A549 (cell line): ENCODE measurements around the gene DOK5. TPM values are rescaled to one million over a fixed set of nuclear protein-coding genes. Genes with fewer than 3 reads are reported as not detected.

Experiments
- ATAC-seq, 2 experiments: fragments of 200-7000 bp in 1 of 2; fragments of >200 bp in 1 of 2; cut with Nextera tagmentation in 1 of 2; cut with Tn5 transposase in 1 of 2; 3 replicates each; pipeline versions ENCODE4 v1.8.0 to v1.9.1; 2018 to 2020; ENCODE audit warnings: mild to moderate bottlenecking in 1 of 2, moderate library complexity in 1 of 2
- CTCF ChIA-PET: fragments of 300-600 bp; sonication (Branson Sonifier 250); formaldehyde crosslinking; extraction: SDS; loops from one replicate; lab custom pipeline; 2021; ENCODE audit warnings: antibody characterized with exemption, inconsistent platforms; lab: Yijun Ruan, JAX
- POLR2A ChIA-PET: fragments of 350-600 bp; formaldehyde crosslinking; extraction: SDS; loops from one replicate; lab custom pipeline; 2021; ENCODE audit warnings: antibody characterized with exemption, inconsistent platforms; lab: Yijun Ruan, JAX
- DNase-seq, 2 experiments: peaks; one replicate each; pipeline versions ENCODE4 v3.0.0 to v3.0.0-alpha.2; 2011 to 2016; ENCODE audit warnings: low read depth in 1 of 2, low spot score in 1 of 2
- FAIRE-seq: peaks from 2 replicates; lab custom pipeline; 2011; peaks lifted over from hg19 to GRCh38; lab: Jason Lieb, UNC
- H3K27ac ChIP-seq, 2 experiments: fragments of >200 bp; sonication (Bioruptor Twin); formaldehyde crosslinking; 3 replicates each; pipeline ENCODE4 v1.5.1; 2016 to 2017
- H3K4me1 ChIP-seq: fragments of >200 bp; sonication (Bioruptor Twin); formaldehyde crosslinking; 3 replicates; pipeline ENCODE4 v1.6.1; 2016
- H3K4me2 ChIP-seq: fragments of >200 bp; sonication (Bioruptor Twin); formaldehyde crosslinking; 3 replicates; pipeline ENCODE4 v1.6.1; 2016
- H3K4me3 ChIP-seq: fragments of >200 bp; sonication (Bioruptor Twin); formaldehyde crosslinking; 3 replicates; pipeline ENCODE4 v1.5.1; 2016
- H3K9me3 ChIP-seq: fragments of >200 bp; sonication (Bioruptor Twin); formaldehyde crosslinking; 3 replicates; pipeline ENCODE4 v1.6.1; 2016
- CBX8 ChIP-seq: fragments of 200-600 bp; sonication (generic); IDR thresholded peaks from 2 replicates; pipeline ENCODE4 v1.6.1; 2016
- EHF ChIP-seq: fragments of 250-450 bp; sonication (Bioruptor Pico); IDR thresholded peaks from 2 replicates; pipeline ENCODE4 v1.5.0; 2020; ENCODE audit warnings: mild to moderate bottlenecking
- FOXS1 ChIP-seq: fragments of 250-450 bp; sonication (Bioruptor Pico); IDR thresholded peaks from 2 replicates; pipeline ENCODE4 v1.5.0; 2020; ENCODE audit warnings: mild to moderate bottlenecking, moderate library complexity
- RNF2 ChIP-seq: fragments of 200-600 bp; sonication (generic); IDR thresholded peaks from 2 replicates; pipeline ENCODE4 v1.6.1; 2016; ENCODE audit warnings: low read depth, mild to moderate bottlenecking, antibody characterized with exemption, moderate library complexity, borderline replicate concordance
- ZC3H11A ChIP-seq: fragments of 450-650 bp; IDR thresholded peaks from 2 replicates; pipeline ENCODE4 v1.6.1; 2014; ENCODE audit warnings: antibody characterized with exemption, mild to moderate bottlenecking
- WGBS: methylation state at CpG from one replicate; pipeline ENCODE4 v1.1.6; 2017; ENCODE audit errors: missing lambda C conversion rate; 5-methylcytosine and 5-hydroxymethylcytosine counted together
- polyA plus RNA-seq, 4 experiments: library from polyadenylated mRNA; depleted of rRNA in 3 of 4; stranded (reverse); fragments of >200 nt; fragmentation: RNase III in 1 of 4; extraction: RNeasy Plus Mini Kit Qiagen cat#74134 plus additional on column Dnase treatment in 1 of 4; gene quantifications; 2 replicates in 3 of 4; 3 replicates in 1 of 4; pipeline ENCODE4 v1.2.3, GENCODE V29; 2011 to 2017
- TF ChIP-seq, protein P1 (sequence below): fragments of 450-650 bp; IDR thresholded peaks from 2 replicates; pipeline ENCODE4 v1.6.1; 2014; ENCODE audit warnings: antibody characterized with exemption
- TF ChIP-seq, protein P2 (sequence below): fragments of 250-450 bp; sonication (Bioruptor Pico); IDR thresholded peaks from 2 replicates; pipeline ENCODE4 v1.5.0; 2021; ENCODE audit warnings: mild to moderate bottlenecking, moderate library complexity, borderline replicate concordance
- TF ChIP-seq, protein P3 (sequence below): fragments of 200-600 bp; sonication (generic); IDR thresholded peaks from 2 replicates; pipeline ENCODE4 v1.6.1; 2016; ENCODE audit warnings: antibody characterized with exemption, mild to moderate bottlenecking, moderate library complexity
- TF ChIP-seq, protein P4 (sequence below): fragments of >200 bp; sonication (Bioruptor Twin); formaldehyde crosslinking; IDR thresholded peaks from 3 replicates; pipeline ENCODE4 v1.5.1; 2016

Gene DOK5
- polyA plus RNA-seq, 2 of the 4 experiments (the other 2 are of a cell fraction), result not detected

DNA sequence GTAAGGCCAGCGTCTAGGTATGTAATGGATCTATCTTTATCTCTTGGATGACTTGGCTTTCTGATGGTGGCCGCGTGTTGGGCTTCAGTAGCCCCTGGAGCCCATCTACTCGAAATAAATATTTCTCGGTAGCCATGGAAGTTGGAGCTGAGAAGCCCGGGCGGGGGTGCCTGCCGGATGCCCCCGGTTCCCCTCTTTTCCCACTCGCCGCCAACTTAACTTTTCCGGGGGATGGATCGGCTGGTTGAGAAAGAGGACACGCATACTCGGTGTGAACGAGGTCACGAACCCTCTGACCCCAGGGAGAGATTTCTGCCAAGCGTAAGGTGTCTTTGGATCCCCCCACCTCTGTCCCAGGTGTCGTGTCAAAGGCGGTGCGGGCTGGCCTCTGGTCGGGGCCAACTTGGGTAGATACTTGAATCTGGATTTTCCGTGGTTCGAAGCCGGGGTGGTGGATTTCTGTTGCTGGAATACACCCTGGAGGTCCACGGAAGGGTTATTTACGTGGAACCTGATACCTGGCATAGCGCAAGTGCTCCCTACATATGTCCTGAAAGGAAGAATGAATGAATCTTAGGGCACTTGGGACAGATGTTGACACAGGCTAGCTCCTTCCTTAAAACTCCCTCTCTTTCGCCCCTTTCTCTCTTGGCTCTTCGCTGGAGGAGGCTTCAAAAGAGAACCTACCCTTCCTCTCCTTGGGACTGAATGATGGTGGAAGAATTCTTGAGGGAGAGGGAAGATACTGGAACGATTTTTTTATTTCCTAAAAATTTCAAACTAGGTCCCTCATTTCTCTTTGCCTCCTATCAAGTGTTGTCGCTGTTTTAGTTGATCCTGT lies 996 bp downstream of the DOK5 start:
- no peak overlapping the region for H3K27ac ChIP-seq
- WGBS, result 27% methylated on average over 32 of the region's 32 CpGs
- H3K4me3 ChIP-seq, result peak overlapping the region; percentile 50
- POLR2A ChIA-PET, result no interaction called here
- FAIRE-seq (no peak), ATAC-seq (no peak), DNase-seq (no peak)
- TF ChIP-seq, protein P1, sequence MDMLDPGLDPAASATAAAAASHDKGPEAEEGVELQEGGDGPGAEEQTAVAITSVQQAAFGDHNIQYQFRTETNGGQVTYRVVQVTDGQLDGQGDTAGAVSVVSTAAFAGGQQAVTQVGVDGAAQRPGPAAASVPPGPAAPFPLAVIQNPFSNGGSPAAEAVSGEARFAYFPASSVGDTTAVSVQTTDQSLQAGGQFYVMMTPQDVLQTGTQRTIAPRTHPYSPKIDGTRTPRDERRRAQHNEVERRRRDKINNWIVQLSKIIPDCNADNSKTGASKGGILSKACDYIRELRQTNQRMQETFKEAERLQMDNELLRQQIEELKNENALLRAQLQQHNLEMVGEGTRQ, result no peak
- no peaks in the 10 kb centered on the region for H3K9me3 ChIP-seq
- peaks cover 6% of the 10 kb centered on the region; the same call in 1 of the 3 replicates for H3K4me1 ChIP-seq
- CTCF ChIA-PET, result interaction anchor here (1.1 kb wide), 1 partner anchor 18 kb away, joined by 3 read pairs; no protein-coding TSS in a partner anchor
- peak overlapping the region; percentile 94 for H3K4me2 ChIP-seq

DNA sequence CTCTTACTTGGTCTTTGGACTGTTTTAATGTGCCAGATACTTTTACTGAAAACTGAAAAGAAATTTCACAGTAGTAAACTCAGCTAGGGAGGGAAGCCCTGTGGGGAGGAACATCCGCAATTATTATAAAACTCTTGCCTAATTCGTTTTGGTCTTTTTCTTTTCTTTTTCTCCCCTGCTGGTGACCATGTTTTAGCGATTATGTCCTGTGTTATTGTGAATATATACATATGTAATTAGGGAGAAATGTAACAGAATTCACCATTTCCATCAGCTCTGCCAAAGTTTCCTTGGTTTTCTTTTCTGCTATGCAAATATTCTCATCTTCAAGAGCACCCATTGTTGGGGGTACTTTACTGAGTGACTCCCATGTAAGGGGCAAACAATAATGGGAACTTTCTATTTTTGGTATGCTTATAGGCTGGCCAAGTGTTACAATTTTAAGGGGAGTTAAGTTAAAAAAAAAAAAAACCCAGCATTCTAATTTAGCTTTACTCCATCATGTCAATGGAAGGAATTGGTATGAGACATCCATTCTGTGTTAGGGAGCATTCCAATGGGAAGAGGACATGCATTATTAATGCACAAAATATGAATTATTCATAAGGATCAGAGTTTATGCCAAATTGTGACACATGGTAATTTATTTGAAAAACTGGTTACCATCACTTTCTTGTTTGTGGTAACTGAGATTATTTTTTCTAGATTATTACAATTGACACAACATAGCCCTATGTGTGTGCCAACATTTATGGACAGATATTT lies 2.0 kb downstream of the DOK5 start:
- no peaks in the 10 kb centered on the region for H3K9me3 ChIP-seq
- 53% methylated on average over 3 of the region's 3 CpGs for WGBS
- POLR2A ChIA-PET, result no interaction called here
- no peak for TF ChIP-seq ZC3H11A
- TF ChIP-seq CBX8, result peak; percentile 89
- TF ChIP-seq FOXS1 (CRISPR knock-in tag), result no peak
- TF ChIP-seq RNF2, result peak; percentile 84; the same call in 1 of the 2 replicates
- no peak for TF ChIP-seq EHF (CRISPR knock-in tag)
- TF ChIP-seq, protein P2, sequence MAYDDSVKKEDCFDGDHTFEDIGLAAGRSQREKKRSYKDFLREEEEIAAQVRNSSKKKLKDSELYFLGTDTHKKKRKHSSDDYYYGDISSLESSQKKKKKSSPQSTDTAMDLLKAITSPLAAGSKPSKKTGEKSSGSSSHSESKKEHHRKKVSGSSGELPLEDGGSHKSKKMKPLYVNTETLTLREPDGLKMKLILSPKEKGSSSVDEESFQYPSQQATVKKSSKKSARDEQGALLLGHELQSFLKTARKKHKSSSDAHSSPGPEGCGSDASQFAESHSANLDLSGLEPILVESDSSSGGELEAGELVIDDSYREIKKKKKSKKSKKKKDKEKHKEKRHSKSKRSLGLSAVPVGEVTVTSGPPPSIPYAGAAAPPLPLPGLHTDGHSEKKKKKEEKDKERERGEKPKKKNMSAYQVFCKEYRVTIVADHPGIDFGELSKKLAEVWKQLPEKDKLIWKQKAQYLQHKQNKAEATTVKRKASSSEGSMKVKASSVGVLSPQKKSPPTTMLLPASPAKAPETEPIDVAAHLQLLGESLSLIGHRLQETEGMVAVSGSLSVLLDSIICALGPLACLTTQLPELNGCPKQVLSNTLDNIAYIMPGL, result no peak
- TF ChIP-seq, protein P3, sequence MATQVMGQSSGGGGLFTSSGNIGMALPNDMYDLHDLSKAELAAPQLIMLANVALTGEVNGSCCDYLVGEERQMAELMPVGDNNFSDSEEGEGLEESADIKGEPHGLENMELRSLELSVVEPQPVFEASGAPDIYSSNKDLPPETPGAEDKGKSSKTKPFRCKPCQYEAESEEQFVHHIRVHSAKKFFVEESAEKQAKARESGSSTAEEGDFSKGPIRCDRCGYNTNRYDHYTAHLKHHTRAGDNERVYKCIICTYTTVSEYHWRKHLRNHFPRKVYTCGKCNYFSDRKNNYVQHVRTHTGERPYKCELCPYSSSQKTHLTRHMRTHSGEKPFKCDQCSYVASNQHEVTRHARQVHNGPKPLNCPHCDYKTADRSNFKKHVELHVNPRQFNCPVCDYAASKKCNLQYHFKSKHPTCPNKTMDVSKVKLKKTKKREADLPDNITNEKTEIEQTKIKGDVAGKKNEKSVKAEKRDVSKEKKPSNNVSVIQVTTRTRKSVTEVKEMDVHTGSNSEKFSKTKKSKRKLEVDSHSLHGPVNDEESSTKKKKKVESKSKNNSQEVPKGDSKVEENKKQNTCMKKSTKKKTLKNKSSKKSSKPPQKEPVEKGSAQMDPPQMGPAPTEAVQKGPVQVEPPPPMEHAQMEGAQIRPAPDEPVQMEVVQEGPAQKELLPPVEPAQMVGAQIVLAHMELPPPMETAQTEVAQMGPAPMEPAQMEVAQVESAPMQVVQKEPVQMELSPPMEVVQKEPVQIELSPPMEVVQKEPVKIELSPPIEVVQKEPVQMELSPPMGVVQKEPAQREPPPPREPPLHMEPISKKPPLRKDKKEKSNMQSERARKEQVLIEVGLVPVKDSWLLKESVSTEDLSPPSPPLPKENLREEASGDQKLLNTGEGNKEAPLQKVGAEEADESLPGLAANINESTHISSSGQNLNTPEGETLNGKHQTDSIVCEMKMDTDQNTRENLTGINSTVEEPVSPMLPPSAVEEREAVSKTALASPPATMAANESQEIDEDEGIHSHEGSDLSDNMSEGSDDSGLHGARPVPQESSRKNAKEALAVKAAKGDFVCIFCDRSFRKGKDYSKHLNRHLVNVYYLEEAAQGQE, result no peak
- TF ChIP-seq, protein P4, sequence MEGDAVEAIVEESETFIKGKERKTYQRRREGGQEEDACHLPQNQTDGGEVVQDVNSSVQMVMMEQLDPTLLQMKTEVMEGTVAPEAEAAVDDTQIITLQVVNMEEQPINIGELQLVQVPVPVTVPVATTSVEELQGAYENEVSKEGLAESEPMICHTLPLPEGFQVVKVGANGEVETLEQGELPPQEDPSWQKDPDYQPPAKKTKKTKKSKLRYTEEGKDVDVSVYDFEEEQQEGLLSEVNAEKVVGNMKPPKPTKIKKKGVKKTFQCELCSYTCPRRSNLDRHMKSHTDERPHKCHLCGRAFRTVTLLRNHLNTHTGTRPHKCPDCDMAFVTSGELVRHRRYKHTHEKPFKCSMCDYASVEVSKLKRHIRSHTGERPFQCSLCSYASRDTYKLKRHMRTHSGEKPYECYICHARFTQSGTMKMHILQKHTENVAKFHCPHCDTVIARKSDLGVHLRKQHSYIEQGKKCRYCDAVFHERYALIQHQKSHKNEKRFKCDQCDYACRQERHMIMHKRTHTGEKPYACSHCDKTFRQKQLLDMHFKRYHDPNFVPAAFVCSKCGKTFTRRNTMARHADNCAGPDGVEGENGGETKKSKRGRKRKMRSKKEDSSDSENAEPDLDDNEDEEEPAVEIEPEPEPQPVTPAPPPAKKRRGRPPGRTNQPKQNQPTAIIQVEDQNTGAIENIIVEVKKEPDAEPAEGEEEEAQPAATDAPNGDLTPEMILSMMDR, result no peak
- TF ChIP-seq, all 56 proteins: peak for 2
- no peak for ATAC-seq
- FAIRE-seq, result no peak
- Histone ChIP-seq H3K4me3 (no peak overlapping the region), H3K27ac (no peak overlapping the region), H3K4me2 (no peak overlapping the region), H3K4me1 (peaks cover 6% of the 10 kb centered on the region; the same call in 1 of the 3 replicates)
- CTCF ChIA-PET, result interaction anchor here (1.1 kb wide), 1 partner anchor 17 kb away, joined by 3 read pairs; no protein-coding TSS in a partner anchor
- DNase-seq, result no peak
